Skin epidermis (tissue), 12 donors: Measurements from ENCODE around the gene ARHGEF4.

Experiments
- H3K27ac ChIP-seq, 21 experiments: fragments of 200-600 bp; sonication (generic) in 11 of 21; one replicate each; pipeline ENCODE4 v1.5.0; 2020; ENCODE audit warnings: mild to moderate bottlenecking in 3 of 21, inconsistent platforms in 2 of 21, moderate library complexity in 2 of 21
- H3K4me3 ChIP-seq, 7 experiments: fragments of 200-600 bp; sonication (generic) in 2 of 7; one replicate each; pipeline ENCODE4 v1.5.0; 2020; ENCODE audit warnings: inconsistent platforms in 2 of 7, mild to moderate bottlenecking in 2 of 7, moderate library complexity in 1 of 7

The ARHGEF4 gene

GRCh38 chr2:130848526-130849210, 12.0 kb downstream of the ARHGEF4 start:
- no peak overlapping the region for H3K4me3 ChIP-seq
- H3K27ac ChIP-seq: no peak overlapping the region

GRCh38 chr2:130849896-130850787, 13.4 kb downstream of the ARHGEF4 start:
- no peak overlapping the region for H3K4me3 ChIP-seq
- peak overlapping the region in 2 of 21 experiments; percentile 18 to 55 for H3K27ac ChIP-seq

GRCh38 chr2:130850788-130851623, 14.3 kb downstream of the ARHGEF4 start:
- no peak overlapping the region for H3K4me3 ChIP-seq
- peak overlapping the region in 6 of 21 experiments; percentile 10 to 60 (median 36) for H3K27ac ChIP-seq

GRCh38 chr2:130851624-130852382, 15.1 kb downstream of the ARHGEF4 start:
- H3K27ac ChIP-seq: peak overlapping the region in 4 of 21 experiments; percentile 14 to 60 (median 44)
- H3K4me3 ChIP-seq: no peak overlapping the region

- Histone ChIP-seq H3K27ac (peak overlapping the region in 1 of 21 experiments; percentile 35), H3K4me3 (no peak overlapping the region)
These were observed 15.9 kb downstream of the ARHGEF4 start for GRCh38 chr2:130852521-130853115.

GRCh38 chr2:130853391-130853790, 16.7 kb downstream of the ARHGEF4 start:
- Histone ChIP-seq H3K27ac (no peak overlapping the region), H3K4me3 (no peak overlapping the region)

GRCh38 chr2:130854301-130854700, 17.6 kb downstream of the ARHGEF4 start:
- H3K27ac ChIP-seq: no peak overlapping the region

GRCh38 chr2:130864830-130865800, 28.4 kb downstream of the ARHGEF4 start:
- Histone ChIP-seq H3K27ac (peak overlapping the region in 7 of 21 experiments; percentile 7 to 62 (median 25)), H3K4me3 (no peak overlapping the region)

More at GRCh38 chr2:130854301-130854700, 17.6 kb downstream of the ARHGEF4 start:
- no peak overlapping the region for H3K4me3 ChIP-seq

GRCh38 chr2:130869441-130870160, 32.9 kb downstream of the ARHGEF4 start:
- H3K4me3 ChIP-seq: no peak overlapping the region
- H3K27ac ChIP-seq: no peak overlapping the region

GRCh38 chr2:130870161-130870485, 33.4 kb downstream of the ARHGEF4 start:
- H3K27ac ChIP-seq: no peak overlapping the region

GRCh38 chr2:130870779-130871178, 34.1 kb downstream of the ARHGEF4 start:
- Histone ChIP-seq H3K27ac (no peak overlapping the region), H3K4me3 (no peak overlapping the region)

More at GRCh38 chr2:130870161-130870485, 33.4 kb downstream of the ARHGEF4 start:
- H3K4me3 ChIP-seq: no peak overlapping the region

GRCh38 chr2:130871843-130872740, 35.4 kb downstream of the ARHGEF4 start:
- Histone ChIP-seq H3K4me3 (no peak overlapping the region), H3K27ac (no peak overlapping the region)

- Histone ChIP-seq H3K27ac (no peak overlapping the region), H3K4me3 (no peak overlapping the region)
These were observed 36.0 kb downstream of the ARHGEF4 start for GRCh38 chr2:130872741-130873125.

- H3K27ac ChIP-seq: peak overlapping the region in 1 of 21 experiments; percentile 28
- no peak overlapping the region for H3K4me3 ChIP-seq
These were observed 37.1 kb downstream of the ARHGEF4 start for GRCh38 chr2:130873700-130874346.

GRCh38 chr2:130874512-130874911, 37.8 kb downstream of the ARHGEF4 start:
- no peak overlapping the region for H3K4me3 ChIP-seq
- no peak overlapping the region for H3K27ac ChIP-seq

- Histone ChIP-seq H3K4me3 (no peak overlapping the region), H3K27ac (no peak overlapping the region)
These were observed 39.2 kb downstream of the ARHGEF4 start for GRCh38 chr2:130875935-130876334.
